GM12891 (cell line): ENCODE measurements around the gene PDLIM7.

Experiments used
- PAX5 ChIP-seq: IDR thresholded peaks from 2 replicates; pipeline ENCODE4 v1.6.1; 2011; ENCODE audit warnings: low read length, moderate library complexity, mild to moderate bottlenecking; ENCODE audit not compliant: insufficient read depth, severe bottlenecking
- POLR2A ChIP-seq: IDR thresholded peaks from 2 replicates; pipeline ENCODE4 v1.6.1; 2011; ENCODE audit warnings: low read depth, low read length, control low read depth
- POLR2AphosphoS5 ChIP-seq: IDR thresholded peaks from 2 replicates; pipeline ENCODE4 v1.6.1; 2011; ENCODE audit warnings: low read depth, low read length, control low read depth
- POU2F2 ChIP-seq: IDR thresholded peaks from 2 replicates; pipeline ENCODE4 v1.6.1; 2011; ENCODE audit warnings: low read depth, mild to moderate bottlenecking, control low read depth, low read length, moderate library complexity
- SPI1 ChIP-seq: IDR thresholded peaks from 2 replicates; pipeline ENCODE4 v1.6.1; 2011; ENCODE audit warnings: low read depth, low read length, control low read depth
- TAF1 ChIP-seq: IDR thresholded peaks from 2 replicates; pipeline ENCODE4 v1.6.1; 2011; ENCODE audit warnings: low read depth, low read length, control low read depth

GRCh38 chr5:177469750-177470525, 27.5 kb downstream of the PDLIM7 start:
- TF ChIP-seq POLR2A (no peak), SPI1 (no peak), POLR2AphosphoS5 (no peak), TAF1 (no peak), POU2F2 (no peak), PAX5 (no peak)
